Measurements from ENCODE around the gene ALG3. TPM values are rescaled to one million over a fixed set of nuclear protein-coding genes. Genes with fewer than 3 reads are reported as not detected.

ALG3 gene
- total RNA-seq, 2 donors from 2014 or later: 33.4 to 49.9 TPM

DNA sequence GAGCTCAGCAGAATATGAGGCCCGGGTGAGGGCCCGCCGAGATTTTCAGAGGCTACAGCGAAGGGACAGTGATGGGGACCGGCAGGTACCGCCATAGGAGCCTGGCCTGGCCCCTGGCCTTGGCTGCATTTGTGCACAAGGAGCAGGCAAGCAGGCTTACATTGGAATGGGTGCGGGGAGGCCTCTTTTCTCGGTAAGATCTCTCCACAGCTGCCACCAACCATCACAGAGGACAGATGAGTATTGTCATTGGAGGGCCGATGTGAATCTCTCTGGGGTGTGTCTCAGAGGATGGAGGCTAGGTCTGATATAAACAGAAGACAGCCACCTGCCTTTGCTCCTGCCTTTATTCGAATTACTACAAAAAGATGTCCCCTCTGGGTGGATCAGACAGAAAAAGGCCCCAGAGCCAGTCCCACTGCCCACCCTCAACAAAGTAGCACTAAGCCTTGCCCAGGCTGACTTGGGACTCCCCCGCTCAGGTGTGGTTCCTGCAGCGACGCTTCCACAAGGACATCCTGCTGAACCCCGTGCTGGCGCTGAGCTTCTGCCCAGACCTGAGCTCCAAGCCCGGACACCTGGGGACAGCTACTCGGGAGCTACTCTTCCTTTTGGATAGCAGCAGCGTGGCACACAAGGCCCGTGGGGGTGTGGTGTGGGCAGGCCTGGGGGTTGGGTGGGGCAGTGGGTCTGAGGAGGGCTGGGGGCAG, 13.9 kb downstream of the ALG3 start:
- Mint-ChIP-seq H3K27ac (no peak overlapping the region), H3K4me3 (no peak overlapping the region), H3K4me1 (peaks cover 9% of the 10 kb centered on the region), H3K36me3 (ENCODE audit: low read depth) (peaks cover 9% of the 10 kb centered on the region), H3K9me3 (no peaks in the 10 kb centered on the region), H3K27me3 (peaks cover 23% of the 10 kb centered on the region)
- no peak for ATAC-seq (replicated peaks)

- H3K27ac Mint-ChIP-seq: no peak overlapping the region
- no peak overlapping the region for H3K4me3 Mint-ChIP-seq
- H3K36me3 Mint-ChIP-seq (ENCODE audit: low read depth): peaks cover 9% of the 10 kb centered on the region
- H3K9me3 Mint-ChIP-seq: no peaks in the 10 kb centered on the region
- ATAC-seq (replicated peaks): no peak
- peaks cover 23% of the 10 kb centered on the region for H3K27me3 Mint-ChIP-seq
- H3K4me1 Mint-ChIP-seq: peaks cover 8% of the 10 kb centered on the region
Measured at GRCh38 chr3:184234224-184234623, 14.5 kb downstream of the ALG3 start.

DNA sequence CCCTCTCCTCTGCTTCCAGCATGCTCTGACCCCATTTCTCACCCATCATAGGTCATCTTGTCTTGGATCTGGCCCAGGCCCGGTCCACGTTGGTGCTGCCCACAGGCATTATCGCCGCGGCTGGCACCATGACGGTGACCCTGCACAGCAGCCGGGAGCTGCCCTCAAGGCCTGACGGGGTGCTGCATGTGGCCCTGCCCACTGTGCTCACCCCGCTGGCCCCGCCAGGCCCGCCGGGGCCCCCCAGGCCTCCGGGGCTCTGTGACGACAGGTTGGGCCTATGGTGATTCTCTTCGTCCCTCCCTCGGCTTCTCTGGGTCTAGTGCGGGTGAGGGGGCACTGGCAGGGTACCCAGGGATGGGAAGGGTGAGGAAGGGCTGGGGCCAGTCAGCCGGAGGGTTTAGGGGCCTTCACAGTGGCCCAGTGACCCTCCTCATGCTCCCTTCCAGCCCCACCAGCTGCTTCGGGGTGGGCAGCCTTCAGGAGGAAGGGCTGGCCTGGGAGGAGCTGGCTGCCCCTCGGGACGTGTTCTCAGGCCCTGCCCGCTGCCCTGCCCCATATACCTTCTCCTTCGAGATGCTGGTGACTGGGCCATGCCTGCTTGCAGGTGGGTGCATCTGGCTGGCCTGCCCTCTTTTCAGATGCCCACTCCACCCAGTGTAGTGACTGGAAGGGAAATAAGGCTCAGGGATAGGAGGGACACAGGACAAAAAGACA, 15.5 kb downstream of the ALG3 start:
- H3K27me3 Mint-ChIP-seq: peaks cover 30% of the 10 kb centered on the region
- no peaks in the 10 kb centered on the region for H3K9me3 Mint-ChIP-seq
- no peak overlapping the region for H3K27ac Mint-ChIP-seq
- no peak for ATAC-seq (replicated peaks)
- H3K4me3 Mint-ChIP-seq: no peak overlapping the region
- H3K36me3 Mint-ChIP-seq (ENCODE audit: low read depth): peaks cover 9% of the 10 kb centered on the region
- peaks cover 8% of the 10 kb centered on the region for H3K4me1 Mint-ChIP-seq

GRCh38 chr3:184231671-184232070, 17.1 kb downstream of the ALG3 start:
- H3K36me3 Mint-ChIP-seq (ENCODE audit: low read depth): peaks cover 9% of the 10 kb centered on the region

DNA sequence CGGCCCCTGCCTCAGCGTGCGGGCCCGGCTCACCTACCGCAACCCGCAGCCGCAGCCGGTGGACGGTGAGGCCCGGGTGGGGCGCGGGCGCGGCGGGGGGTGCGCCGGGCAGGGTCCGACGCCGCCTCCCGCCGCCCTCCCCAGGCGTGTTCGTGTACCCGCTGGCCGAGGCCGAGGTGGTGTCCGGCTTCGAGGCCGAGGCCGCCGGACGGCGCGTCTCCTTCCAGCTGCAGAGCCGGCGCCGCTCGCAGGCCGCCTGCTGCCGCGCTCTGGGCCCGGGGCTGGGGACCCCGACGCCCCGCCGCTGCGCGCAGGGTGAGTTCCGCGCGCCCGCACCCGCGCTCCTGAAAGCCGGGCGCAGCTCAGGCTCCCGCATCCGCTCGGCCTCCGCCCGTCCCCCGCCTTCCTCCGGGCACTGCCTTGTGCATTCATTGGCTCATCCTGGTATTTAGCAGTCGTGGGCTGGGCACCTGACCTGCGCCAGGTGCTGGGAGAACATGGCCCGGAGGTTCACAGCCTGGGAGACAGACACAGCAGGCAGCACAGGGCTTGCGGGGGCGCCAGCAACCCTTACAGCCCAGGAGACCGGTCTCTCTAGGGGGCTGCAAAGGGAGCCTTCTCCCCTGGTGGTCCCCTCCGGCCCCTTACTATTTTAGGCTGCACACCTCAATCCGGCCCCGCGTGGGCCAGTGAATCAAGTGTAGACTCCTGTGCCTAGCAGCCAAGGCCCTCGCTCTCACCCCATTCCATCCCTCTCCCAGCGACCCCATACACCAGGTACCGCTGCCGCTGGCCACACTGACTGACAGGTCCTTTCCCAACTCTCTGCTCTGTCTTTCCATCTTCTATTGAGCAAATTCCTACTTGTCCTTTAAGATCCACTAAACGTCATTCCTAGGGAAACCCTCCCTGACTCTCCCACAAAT, 17.9 kb downstream of the ALG3 start:
- no peak for ATAC-seq (replicated peaks)
- Mint-ChIP-seq H3K4me1 (peaks cover 8% of the 10 kb centered on the region), H3K4me3 (peak overlapping the region; percentile 65), H3K9me3 (no peaks in the 10 kb centered on the region), H3K27ac (peak overlapping the region; percentile 3), H3K36me3 (ENCODE audit: low read depth) (peaks cover 9% of the 10 kb centered on the region), H3K27me3 (peaks cover 43% of the 10 kb centered on the region)

More at GRCh38 chr3:184231671-184232070, 17.1 kb downstream of the ALG3 start:
- Mint-ChIP-seq H3K9me3 (no peaks in the 10 kb centered on the region), H3K4me3 (peak overlapping the region; percentile 65), H3K27ac (peak overlapping the region; percentile 3), H3K4me1 (peaks cover 8% of the 10 kb centered on the region), H3K27me3 (peaks cover 37% of the 10 kb centered on the region)
- ATAC-seq (replicated peaks): no peak

DNA sequence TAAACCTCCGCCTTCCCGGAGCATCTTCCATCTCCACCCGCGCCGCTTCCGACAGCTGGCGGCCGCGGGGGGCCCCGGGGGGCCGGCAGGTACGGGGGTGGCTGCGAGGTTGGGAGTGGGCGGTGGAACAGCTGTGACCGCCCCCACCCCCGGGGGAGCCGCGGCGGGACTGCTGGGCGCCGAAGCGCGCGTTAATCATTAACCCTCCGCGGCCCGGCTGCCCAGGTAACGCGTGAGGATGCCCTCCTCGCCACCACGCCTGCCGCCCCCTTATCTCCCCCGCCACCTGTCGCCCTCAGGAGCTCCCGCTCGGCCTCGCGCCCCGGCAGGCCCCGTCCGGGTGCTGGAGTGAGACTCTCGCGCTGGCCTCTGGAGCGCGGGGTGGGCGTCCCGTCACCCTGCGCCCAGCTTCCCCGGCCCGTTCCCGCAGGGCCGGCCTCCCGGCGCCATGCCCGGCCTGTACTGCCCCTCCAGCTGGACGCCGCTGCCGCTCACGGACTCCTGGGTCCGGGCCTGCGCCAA, 18.6 kb downstream of the ALG3 start:
- H3K36me3 Mint-ChIP-seq (ENCODE audit: low read depth): peaks cover 9% of the 10 kb centered on the region
- H3K4me1 Mint-ChIP-seq: peaks cover 8% of the 10 kb centered on the region
- no peak overlapping the region for H3K27ac Mint-ChIP-seq
- ATAC-seq (replicated peaks): no peak
- peak overlapping the region; percentile 42 for H3K4me3 Mint-ChIP-seq
- no peaks in the 10 kb centered on the region for H3K9me3 Mint-ChIP-seq
- peaks cover 48% of the 10 kb centered on the region for H3K27me3 Mint-ChIP-seq

- Mint-ChIP-seq H3K36me3 (ENCODE audit: low read depth) (peaks cover 9% of the 10 kb centered on the region), H3K9me3 (no peaks in the 10 kb centered on the region), H3K27me3 (peaks cover 50% of the 10 kb centered on the region), H3K4me3 (peak within 1 kb of the TSS; percentile 68), H3K27ac (no peak within 1 kb of the TSS), H3K4me1 (peaks cover 8% of the 10 kb centered on the region)
- ATAC-seq (replicated peaks): peak; percentile 76
Measured at GRCh38 chr3:184229394-184230080, 19.2 kb downstream of the ALG3 start, which contains the start of gene VWA5B2. Gene VWA5B2 (plus strand): TSS chr3:184229585. CDS start chr3:184230529, 944 bp downstream.

GRCh38 chr3:184228376-184229137, 20.2 kb downstream of the ALG3 start:
- peaks cover 8% of the 10 kb centered on the region for H3K4me1 Mint-ChIP-seq
- H3K27me3 Mint-ChIP-seq: peaks cover 54% of the 10 kb centered on the region
- H3K9me3 Mint-ChIP-seq: no peaks in the 10 kb centered on the region
- ATAC-seq (replicated peaks): no peak
- no peak overlapping the region for H3K27ac Mint-ChIP-seq
- H3K4me3 Mint-ChIP-seq: peak overlapping the region; percentile 68
- H3K36me3 Mint-ChIP-seq (ENCODE audit: low read depth): peaks cover 9% of the 10 kb centered on the region

GRCh38 chr3:184227481-184227935, 21.3 kb downstream of the ALG3 start:
- ATAC-seq (replicated peaks): peak; percentile 65
- Mint-ChIP-seq H3K9me3 (no peaks in the 10 kb centered on the region), H3K4me1 (peaks cover 8% of the 10 kb centered on the region), H3K4me3 (no peak overlapping the region), H3K27ac (no peak overlapping the region), H3K27me3 (peaks cover 52% of the 10 kb centered on the region), H3K36me3 (ENCODE audit: low read depth) (peaks cover 9% of the 10 kb centered on the region)

DNA sequence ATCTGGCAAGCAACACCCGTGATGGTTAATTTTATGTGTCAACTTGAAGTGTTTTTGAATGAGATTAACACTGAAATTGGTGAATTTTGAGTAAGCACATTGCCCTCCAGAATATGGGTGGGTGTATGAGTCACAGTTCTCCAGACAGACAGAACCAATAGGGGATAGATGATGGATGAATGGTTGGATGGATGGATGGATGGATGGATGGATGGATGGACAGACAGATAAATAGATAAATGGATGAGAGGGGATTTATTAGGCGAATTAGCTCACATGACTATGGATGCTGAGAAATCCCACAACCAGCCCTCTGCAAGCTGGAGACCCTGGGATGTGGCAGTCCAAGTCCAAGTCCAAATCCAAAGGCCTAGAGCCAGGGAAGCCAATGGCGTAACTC, 24.8 kb downstream of the ALG3 start:
- H3K9me3 Mint-ChIP-seq: no peaks in the 10 kb centered on the region
- no peaks in the 10 kb centered on the region for H3K4me1 Mint-ChIP-seq
- no peaks in the 10 kb centered on the region for H3K36me3 Mint-ChIP-seq (ENCODE audit: low read depth)
- no peak for ATAC-seq (replicated peaks)
- H3K4me3 Mint-ChIP-seq: no peak overlapping the region
- no peak overlapping the region for H3K27ac Mint-ChIP-seq
- peaks cover 38% of the 10 kb centered on the region for H3K27me3 Mint-ChIP-seq

- H3K4me1 Mint-ChIP-seq: no peaks in the 10 kb centered on the region
- no peaks in the 10 kb centered on the region for H3K36me3 Mint-ChIP-seq (ENCODE audit: low read depth)
- no peak overlapping the region for H3K27ac Mint-ChIP-seq
- H3K9me3 Mint-ChIP-seq: no peaks in the 10 kb centered on the region
- H3K27me3 Mint-ChIP-seq: peaks cover 31% of the 10 kb centered on the region
- H3K4me3 Mint-ChIP-seq: no peak overlapping the region
- ATAC-seq (replicated peaks): no peak
Measured at GRCh38 chr3:184222521-184222920, 26.2 kb downstream of the ALG3 start.

DNA sequence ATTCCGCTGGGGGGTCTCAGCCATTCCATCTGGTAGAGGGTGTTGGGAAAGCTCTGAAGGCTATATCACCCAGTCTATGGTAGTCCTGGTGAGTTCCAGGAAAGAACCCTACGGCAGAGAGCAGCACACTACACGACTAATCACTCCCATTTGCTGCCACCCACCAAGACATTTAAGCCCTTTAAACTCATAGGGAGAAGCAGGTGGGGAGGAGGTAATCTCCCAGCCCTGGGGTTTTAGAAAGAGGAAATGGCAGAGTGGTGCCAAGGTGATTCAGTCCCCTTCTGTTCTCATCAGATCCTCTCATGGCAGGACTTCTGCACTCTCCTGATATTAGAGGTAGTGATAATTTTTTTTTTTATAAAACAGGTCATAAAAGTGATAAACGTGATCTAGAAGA, 29.9 kb downstream of the ALG3 start:
- no peak overlapping the region for H3K27ac Mint-ChIP-seq
- no peak overlapping the region for H3K4me3 Mint-ChIP-seq
- H3K27me3 Mint-ChIP-seq: peaks cover 18% of the 10 kb centered on the region
- no peaks in the 10 kb centered on the region for H3K36me3 Mint-ChIP-seq (ENCODE audit: low read depth)
- no peak for ATAC-seq (replicated peaks)
- no peaks in the 10 kb centered on the region for H3K4me1 Mint-ChIP-seq
- no peaks in the 10 kb centered on the region for H3K9me3 Mint-ChIP-seq

GRCh38 chr3:184211718-184212117, 37.0 kb downstream of the ALG3 start:
- H3K27me3 Mint-ChIP-seq: peaks cover 12% of the 10 kb centered on the region
- no peaks in the 10 kb centered on the region for H3K36me3 Mint-ChIP-seq (ENCODE audit: low read depth)
- no peak overlapping the region for H3K4me3 Mint-ChIP-seq
- no peaks in the 10 kb centered on the region for H3K4me1 Mint-ChIP-seq
- ATAC-seq (replicated peaks): no peak
- no peak overlapping the region for H3K27ac Mint-ChIP-seq
- H3K9me3 Mint-ChIP-seq: no peaks in the 10 kb centered on the region
